Astrocyte of the cerebellum (primary cell): ENCODE results near the gene OPRD1.

Experiments
- DNase-seq: peaks from one replicate; pipeline ENCODE4 v3.0.0-alpha.2; 2011; ENCODE audit warnings: low read depth
- H3K4me3 ChIP-seq: 2 replicates; pipeline ENCODE4 v1.5.1; 2011; ENCODE audit warnings: mild to moderate bottlenecking, low read depth, low read length, moderate library complexity
- in situ Hi-C: cut with HindIII; loops from 2 replicates; pipeline ENCODE4 v1.10.0; 2017; ENCODE audit warnings: low sequenced_read_pairs
- TF ChIP-seq, protein P1 (sequence below): IDR thresholded peaks from 2 replicates; pipeline ENCODE4 v1.5.1; 2012; ENCODE audit warnings: low read length, low read depth, moderate library complexity, mild to moderate bottlenecking; ENCODE audit errors: missing control alignments

The OPRD1 gene

DNA sequence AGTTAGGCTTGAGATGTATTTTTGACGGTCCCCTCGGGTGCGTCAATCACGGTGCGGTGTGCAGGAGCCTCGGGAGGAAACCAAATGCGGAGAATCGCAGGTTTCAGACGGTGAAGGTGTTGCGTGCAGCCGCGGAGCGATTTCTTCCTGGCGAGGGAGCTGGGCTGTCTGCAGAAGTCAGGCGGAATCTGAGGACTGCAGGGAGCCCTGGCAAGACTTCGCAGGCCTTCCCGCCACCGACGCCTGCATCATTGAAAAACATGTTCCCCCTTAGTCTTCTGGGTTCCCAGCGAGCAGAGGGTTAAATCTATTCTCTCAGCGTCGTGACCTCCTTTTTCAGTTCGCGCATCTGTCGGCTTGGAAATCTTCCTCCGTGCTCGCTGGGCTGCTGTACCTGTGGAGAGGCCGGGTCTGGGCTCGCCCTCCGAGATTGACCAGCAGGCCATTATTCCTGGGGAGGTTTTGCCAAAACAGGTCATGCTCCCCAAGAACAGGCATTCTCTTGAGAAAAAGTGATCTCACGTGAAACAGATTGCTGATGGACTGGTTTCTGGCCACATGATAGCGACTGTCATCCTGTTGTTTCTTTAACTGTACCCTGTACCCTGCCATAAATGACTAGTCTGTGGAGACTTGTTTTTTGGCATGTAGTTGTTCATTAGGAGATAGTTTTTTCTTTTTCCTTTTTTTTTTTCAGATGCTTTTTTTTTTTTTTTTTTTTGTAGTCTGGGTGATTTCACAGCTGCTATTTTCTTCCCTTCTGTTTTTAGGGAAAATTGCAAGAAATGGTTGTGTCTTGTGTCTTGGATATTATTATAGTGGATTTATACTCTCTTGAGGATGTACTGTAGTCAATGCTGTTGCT is 103.3 kb downstream of the OPRD1 start:
- in situ Hi-C loops = no loop called here
- peak overlapping the region; percentile 56 for H3K4me3 ChIP-seq
- peak; percentile 28 for DNase-seq
- TF ChIP-seq, protein P1, sequence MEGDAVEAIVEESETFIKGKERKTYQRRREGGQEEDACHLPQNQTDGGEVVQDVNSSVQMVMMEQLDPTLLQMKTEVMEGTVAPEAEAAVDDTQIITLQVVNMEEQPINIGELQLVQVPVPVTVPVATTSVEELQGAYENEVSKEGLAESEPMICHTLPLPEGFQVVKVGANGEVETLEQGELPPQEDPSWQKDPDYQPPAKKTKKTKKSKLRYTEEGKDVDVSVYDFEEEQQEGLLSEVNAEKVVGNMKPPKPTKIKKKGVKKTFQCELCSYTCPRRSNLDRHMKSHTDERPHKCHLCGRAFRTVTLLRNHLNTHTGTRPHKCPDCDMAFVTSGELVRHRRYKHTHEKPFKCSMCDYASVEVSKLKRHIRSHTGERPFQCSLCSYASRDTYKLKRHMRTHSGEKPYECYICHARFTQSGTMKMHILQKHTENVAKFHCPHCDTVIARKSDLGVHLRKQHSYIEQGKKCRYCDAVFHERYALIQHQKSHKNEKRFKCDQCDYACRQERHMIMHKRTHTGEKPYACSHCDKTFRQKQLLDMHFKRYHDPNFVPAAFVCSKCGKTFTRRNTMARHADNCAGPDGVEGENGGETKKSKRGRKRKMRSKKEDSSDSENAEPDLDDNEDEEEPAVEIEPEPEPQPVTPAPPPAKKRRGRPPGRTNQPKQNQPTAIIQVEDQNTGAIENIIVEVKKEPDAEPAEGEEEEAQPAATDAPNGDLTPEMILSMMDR = no peak

DNA sequence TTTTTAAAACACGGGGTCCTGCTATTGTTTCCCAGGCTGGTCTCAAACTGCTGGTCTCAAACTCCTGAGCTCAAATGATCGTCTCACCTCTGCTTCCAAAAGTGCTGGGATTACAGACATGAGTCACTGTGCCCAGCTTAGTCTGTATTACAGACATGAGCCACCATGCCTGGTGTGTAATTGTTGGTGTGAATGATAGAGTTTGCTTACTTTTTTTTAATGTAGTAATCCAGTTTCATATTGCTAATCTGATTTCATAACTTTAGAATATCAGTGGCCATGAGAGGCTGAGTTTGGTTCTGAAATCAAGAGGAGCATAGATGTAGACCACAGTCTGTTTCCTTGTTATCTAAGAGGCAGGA is 105.8 kb downstream of the OPRD1 start:
- TF ChIP-seq, protein P1 = no peak
- in situ Hi-C loops = no loop called here
- no peak overlapping the region for H3K4me3 ChIP-seq
- DNase-seq = no peak
